ENCODE measurements around the gene DNAH3. TPM values are rescaled to one million over a fixed set of nuclear protein-coding genes. Genes with fewer than 3 reads are reported as not detected.

Gene DNAH3
- total and polyA plus RNA-seq, 2 of the 8 experiments (the other 6 are each of a cell fraction or from before 2014, with no cell fraction given), result 0.57 to 0.71 TPM

DNA sequence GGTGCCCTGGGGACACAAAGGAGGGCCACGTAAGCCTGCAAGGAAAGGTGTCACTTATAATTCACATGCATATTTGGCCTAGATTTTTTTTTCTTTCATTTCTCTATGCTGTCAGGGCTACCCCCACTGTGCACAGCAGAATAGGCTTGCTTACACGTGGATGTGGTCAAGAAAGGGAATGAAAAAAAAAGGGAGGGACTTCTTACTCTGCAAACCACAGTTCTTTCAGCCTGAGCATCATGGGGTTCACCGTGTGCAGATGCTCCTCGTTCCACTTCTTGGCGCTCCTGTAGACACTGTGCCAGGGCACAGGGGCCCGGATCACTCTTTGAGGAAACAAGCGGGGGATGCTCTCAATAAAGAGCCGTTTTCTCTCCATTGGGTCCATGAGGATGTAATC, 16.6 kb downstream of the DNAH3 start (continued):
- TF ChIP-seq, protein P1, sequence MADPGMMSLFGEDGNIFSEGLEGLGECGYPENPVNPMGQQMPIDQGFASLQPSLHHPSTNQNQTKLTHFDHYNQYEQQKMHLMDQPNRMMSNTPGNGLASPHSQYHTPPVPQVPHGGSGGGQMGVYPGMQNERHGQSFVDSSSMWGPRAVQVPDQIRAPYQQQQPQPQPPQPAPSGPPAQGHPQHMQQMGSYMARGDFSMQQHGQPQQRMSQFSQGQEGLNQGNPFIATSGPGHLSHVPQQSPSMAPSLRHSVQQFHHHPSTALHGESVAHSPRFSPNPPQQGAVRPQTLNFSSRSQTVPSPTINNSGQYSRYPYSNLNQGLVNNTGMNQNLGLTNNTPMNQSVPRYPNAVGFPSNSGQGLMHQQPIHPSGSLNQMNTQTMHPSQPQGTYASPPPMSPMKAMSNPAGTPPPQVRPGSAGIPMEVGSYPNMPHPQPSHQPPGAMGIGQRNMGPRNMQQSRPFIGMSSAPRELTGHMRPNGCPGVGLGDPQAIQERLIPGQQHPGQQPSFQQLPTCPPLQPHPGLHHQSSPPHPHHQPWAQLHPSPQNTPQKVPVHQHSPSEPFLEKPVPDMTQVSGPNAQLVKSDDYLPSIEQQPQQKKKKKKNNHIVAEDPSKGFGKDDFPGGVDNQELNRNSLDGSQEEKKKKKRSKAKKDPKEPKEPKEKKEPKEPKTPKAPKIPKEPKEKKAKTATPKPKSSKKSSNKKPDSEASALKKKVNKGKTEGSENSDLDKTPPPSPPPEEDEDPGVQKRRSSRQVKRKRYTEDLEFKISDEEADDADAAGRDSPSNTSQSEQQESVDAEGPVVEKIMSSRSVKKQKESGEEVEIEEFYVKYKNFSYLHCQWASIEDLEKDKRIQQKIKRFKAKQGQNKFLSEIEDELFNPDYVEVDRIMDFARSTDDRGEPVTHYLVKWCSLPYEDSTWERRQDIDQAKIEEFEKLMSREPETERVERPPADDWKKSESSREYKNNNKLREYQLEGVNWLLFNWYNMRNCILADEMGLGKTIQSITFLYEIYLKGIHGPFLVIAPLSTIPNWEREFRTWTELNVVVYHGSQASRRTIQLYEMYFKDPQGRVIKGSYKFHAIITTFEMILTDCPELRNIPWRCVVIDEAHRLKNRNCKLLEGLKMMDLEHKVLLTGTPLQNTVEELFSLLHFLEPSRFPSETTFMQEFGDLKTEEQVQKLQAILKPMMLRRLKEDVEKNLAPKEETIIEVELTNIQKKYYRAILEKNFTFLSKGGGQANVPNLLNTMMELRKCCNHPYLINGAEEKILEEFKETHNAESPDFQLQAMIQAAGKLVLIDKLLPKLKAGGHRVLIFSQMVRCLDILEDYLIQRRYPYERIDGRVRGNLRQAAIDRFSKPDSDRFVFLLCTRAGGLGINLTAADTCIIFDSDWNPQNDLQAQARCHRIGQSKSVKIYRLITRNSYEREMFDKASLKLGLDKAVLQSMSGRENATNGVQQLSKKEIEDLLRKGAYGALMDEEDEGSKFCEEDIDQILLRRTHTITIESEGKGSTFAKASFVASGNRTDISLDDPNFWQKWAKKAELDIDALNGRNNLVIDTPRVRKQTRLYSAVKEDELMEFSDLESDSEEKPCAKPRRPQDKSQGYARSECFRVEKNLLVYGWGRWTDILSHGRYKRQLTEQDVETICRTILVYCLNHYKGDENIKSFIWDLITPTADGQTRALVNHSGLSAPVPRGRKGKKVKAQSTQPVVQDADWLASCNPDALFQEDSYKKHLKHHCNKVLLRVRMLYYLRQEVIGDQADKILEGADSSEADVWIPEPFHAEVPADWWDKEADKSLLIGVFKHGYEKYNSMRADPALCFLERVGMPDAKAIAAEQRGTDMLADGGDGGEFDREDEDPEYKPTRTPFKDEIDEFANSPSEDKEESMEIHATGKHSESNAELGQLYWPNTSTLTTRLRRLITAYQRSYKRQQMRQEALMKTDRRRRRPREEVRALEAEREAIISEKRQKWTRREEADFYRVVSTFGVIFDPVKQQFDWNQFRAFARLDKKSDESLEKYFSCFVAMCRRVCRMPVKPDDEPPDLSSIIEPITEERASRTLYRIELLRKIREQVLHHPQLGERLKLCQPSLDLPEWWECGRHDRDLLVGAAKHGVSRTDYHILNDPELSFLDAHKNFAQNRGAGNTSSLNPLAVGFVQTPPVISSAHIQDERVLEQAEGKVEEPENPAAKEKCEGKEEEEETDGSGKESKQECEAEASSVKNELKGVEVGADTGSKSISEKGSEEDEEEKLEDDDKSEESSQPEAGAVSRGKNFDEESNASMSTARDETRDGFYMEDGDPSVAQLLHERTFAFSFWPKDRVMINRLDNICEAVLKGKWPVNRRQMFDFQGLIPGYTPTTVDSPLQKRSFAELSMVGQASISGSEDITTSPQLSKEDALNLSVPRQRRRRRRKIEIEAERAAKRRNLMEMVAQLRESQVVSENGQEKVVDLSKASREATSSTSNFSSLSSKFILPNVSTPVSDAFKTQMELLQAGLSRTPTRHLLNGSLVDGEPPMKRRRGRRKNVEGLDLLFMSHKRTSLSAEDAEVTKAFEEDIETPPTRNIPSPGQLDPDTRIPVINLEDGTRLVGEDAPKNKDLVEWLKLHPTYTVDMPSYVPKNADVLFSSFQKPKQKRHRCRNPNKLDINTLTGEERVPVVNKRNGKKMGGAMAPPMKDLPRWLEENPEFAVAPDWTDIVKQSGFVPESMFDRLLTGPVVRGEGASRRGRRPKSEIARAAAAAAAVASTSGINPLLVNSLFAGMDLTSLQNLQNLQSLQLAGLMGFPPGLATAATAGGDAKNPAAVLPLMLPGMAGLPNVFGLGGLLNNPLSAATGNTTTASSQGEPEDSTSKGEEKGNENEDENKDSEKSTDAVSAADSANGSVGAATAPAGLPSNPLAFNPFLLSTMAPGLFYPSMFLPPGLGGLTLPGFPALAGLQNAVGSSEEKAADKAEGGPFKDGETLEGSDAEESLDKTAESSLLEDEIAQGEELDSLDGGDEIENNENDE (IDR thresholded peaks at IDR 0.05; ENCODE audit: insufficient replicate concordance, low read length), result no peak
- TF ChIP-seq ASH2L (IDR thresholded peaks at IDR 0.05; ENCODE audit: low read length) (no peak), HDAC2 (IDR thresholded peaks at IDR 0.05; ENCODE audit: borderline replicate concordance in 1 of 2, low read depth in 2 of 2, low read length in 2 of 2) (no peak), SUZ12 (IDR thresholded peaks at IDR 0.05; ENCODE audit: low read length) (no peak), TBP (IDR thresholded peaks at IDR 0.05; ENCODE audit: low read depth, low read length) (no peak), CREB1 (IDR thresholded peaks at IDR 0.05) (no peak), TCF12 (IDR thresholded peaks at IDR 0.05; ENCODE audit: low read depth, low read length) (no peak)
- TF ChIP-seq, protein P2, sequence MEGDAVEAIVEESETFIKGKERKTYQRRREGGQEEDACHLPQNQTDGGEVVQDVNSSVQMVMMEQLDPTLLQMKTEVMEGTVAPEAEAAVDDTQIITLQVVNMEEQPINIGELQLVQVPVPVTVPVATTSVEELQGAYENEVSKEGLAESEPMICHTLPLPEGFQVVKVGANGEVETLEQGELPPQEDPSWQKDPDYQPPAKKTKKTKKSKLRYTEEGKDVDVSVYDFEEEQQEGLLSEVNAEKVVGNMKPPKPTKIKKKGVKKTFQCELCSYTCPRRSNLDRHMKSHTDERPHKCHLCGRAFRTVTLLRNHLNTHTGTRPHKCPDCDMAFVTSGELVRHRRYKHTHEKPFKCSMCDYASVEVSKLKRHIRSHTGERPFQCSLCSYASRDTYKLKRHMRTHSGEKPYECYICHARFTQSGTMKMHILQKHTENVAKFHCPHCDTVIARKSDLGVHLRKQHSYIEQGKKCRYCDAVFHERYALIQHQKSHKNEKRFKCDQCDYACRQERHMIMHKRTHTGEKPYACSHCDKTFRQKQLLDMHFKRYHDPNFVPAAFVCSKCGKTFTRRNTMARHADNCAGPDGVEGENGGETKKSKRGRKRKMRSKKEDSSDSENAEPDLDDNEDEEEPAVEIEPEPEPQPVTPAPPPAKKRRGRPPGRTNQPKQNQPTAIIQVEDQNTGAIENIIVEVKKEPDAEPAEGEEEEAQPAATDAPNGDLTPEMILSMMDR (IDR thresholded peaks at IDR 0.05; ENCODE audit: control extremely low read depth in 1 of 3, insufficient read depth in 1 of 3, low read depth in 1 of 3, low read length in 3 of 3), result no peak
- TF ChIP-seq, protein P3, sequence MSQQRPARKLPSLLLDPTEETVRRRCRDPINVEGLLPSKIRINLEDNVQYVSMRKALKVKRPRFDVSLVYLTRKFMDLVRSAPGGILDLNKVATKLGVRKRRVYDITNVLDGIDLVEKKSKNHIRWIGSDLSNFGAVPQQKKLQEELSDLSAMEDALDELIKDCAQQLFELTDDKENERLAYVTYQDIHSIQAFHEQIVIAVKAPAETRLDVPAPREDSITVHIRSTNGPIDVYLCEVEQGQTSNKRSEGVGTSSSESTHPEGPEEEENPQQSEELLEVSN (IDR thresholded peaks at IDR 0.05), result no peak

All from H1 (cell line).